ENCODE results near the gene SERGEF. TPM values are rescaled to one million over a fixed set of nuclear protein-coding genes. Genes with fewer than 3 reads are reported as not detected.

The SERGEF gene
- total and polyA plus RNA-seq, 4 donors: 43.1 to 137 (median 72.8) TPM

GRCh38 chr11:17951685-17952388, 61.0 kb downstream of the SERGEF start:
- no peaks in the 10 kb centered on the region for H3K9me3 ChIP-seq (ENCODE audit: control insufficient read depth, low read length)
- ATAC-seq (ENCODE audit: low FRiP score) (no peak), DNase-seq (no peak)
- 93% methylated on average over 3 of the region's 3 CpGs for WGBS, 2 donors
- no peaks in the 10 kb centered on the region for H3K27me3 ChIP-seq (ENCODE audit: control insufficient read depth in 1 of 2, insufficient read depth in 2 of 2, low read length in 1 of 2)
- peaks cover 0 to 4% of the 10 kb centered on the region in 2 donors for H3K4me1 ChIP-seq (ENCODE audit: control insufficient read depth in 1 of 2, insufficient read depth in 2 of 2, low read length in 2 of 2)
- H3K4me3 ChIP-seq (ENCODE audit: low read length in 2 of 2): no peak overlapping the region
- intact Hi-C loops (cut with DNase I): no loop called here
- H3K36me3 ChIP-seq (ENCODE audit: control insufficient read depth in 1 of 2, insufficient read depth in 2 of 2, low read length in 1 of 2): peaks cover 0 to 3% of the 10 kb centered on the region in 2 donors
- no peak overlapping the region for H3K27ac ChIP-seq (ENCODE audit: low read depth in 1 of 2, low read length in 2 of 2)

DNA sequence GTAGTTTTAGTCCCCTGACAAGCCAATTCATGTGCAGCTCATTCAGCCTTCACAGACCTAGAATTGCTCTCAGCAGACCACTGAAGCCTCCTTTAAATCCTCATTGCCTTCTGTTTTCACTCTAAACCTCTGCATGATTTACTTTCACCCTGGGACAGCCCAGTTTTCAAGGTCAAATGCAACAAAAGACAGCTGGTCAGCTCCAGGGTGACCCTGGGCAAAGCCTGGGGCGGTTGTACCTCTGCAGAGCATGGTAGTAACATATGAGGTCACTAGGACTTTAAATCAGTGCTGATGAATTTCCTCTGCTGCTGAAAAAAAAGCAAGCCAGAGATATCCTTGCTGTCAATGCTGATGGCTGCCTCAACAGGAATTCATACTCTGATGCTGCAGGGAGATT, 62.2 kb downstream of the SERGEF start:
- DNase-seq (no peak), ATAC-seq (ENCODE audit: low FRiP score) (no peak)
- intact Hi-C loops (cut with DNase I): no loop called here
- Histone ChIP-seq H3K27me3 (ENCODE audit: control insufficient read depth in 1 of 2, insufficient read depth in 2 of 2, low read length in 1 of 2) (no peaks in the 10 kb centered on the region), H3K36me3 (ENCODE audit: control insufficient read depth in 1 of 2, insufficient read depth in 2 of 2, low read length in 1 of 2) (peaks cover 0 to 3% of the 10 kb centered on the region in 2 donors), H3K4me3 (ENCODE audit: low read length in 2 of 2) (no peak overlapping the region), H3K4me1 (ENCODE audit: control insufficient read depth in 1 of 2, insufficient read depth in 2 of 2, low read length in 2 of 2) (peaks cover 0 to 4% of the 10 kb centered on the region in 2 donors), H3K9me3 (ENCODE audit: control insufficient read depth, low read length) (no peaks in the 10 kb centered on the region), H3K27ac (ENCODE audit: low read depth in 1 of 2, low read length in 2 of 2) (no peak overlapping the region)
- whole genome bisulfite sequencing, 2 donors: 99 to 100% methylated on average over 1 of the region's 1 CpG

DNA sequence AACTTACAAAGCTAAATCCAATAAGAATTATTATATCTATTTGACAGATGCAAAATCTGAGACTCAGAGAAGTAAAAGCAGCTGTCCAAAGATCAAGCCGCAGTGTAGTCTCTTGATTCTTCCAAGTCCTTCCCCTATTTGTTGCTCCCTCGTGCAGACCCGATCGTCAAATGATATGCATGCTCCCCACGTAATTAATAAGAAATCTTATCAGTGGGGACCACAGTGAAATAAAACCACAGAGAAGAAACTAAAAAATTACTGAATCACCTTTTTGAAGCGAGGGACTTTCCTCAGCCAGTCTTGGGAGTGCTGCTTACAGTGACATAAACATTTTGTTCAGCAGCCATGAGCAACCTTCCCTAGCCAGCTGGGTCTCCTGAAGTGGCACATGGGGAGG, 64.6 kb downstream of the SERGEF start:
- Histone ChIP-seq H3K9me3 (ENCODE audit: control insufficient read depth, low read length) (no peaks in the 10 kb centered on the region), H3K36me3 (ENCODE audit: control insufficient read depth in 1 of 2, insufficient read depth in 2 of 2, low read length in 1 of 2) (peaks cover 0 to 3% of the 10 kb centered on the region in 2 donors), H3K27me3 (ENCODE audit: control insufficient read depth in 1 of 2, insufficient read depth in 2 of 2, low read length in 1 of 2) (no peaks in the 10 kb centered on the region), H3K4me1 (ENCODE audit: control insufficient read depth in 1 of 2, insufficient read depth in 2 of 2, low read length in 2 of 2) (no peaks in the 10 kb centered on the region), H3K27ac (ENCODE audit: low read depth in 1 of 2, low read length in 2 of 2) (no peak overlapping the region), H3K4me3 (ENCODE audit: low read length in 2 of 2) (no peak overlapping the region)
- intact Hi-C loops (cut with DNase I): no loop called here
- WGBS, 2 donors: 92 to 95% methylated on average over 6 of the region's 6 CpGs
- no peak for DNase-seq
- no peak for ATAC-seq (ENCODE audit: low FRiP score)

GRCh38 chr11:17939542-17939941, 73.3 kb downstream of the SERGEF start:
- Histone ChIP-seq H3K4me1 (ENCODE audit: control insufficient read depth in 1 of 2, insufficient read depth in 2 of 2, low read length in 2 of 2) (peaks cover 2 to 4% of the 10 kb centered on the region in 2 donors), H3K36me3 (ENCODE audit: control insufficient read depth in 1 of 2, insufficient read depth in 2 of 2, low read length in 1 of 2) (peaks cover 2 to 3% of the 10 kb centered on the region in 2 donors), H3K9me3 (ENCODE audit: control insufficient read depth, low read length) (no peaks in the 10 kb centered on the region), H3K27me3 (ENCODE audit: control insufficient read depth in 1 of 2, insufficient read depth in 2 of 2, low read length in 1 of 2) (no peaks in the 10 kb centered on the region), H3K27ac (ENCODE audit: low read depth in 1 of 2, low read length in 2 of 2) (no peak overlapping the region), H3K4me3 (ENCODE audit: low read length in 2 of 2) (no peak overlapping the region)
- WGBS, 2 donors: 9 to 13% methylated on average over 1 of the region's 1 CpG
- no peak for ATAC-seq (ENCODE audit: low FRiP score)
- no peak for DNase-seq
- intact Hi-C loops (cut with DNase I): no loop called here

DNA sequence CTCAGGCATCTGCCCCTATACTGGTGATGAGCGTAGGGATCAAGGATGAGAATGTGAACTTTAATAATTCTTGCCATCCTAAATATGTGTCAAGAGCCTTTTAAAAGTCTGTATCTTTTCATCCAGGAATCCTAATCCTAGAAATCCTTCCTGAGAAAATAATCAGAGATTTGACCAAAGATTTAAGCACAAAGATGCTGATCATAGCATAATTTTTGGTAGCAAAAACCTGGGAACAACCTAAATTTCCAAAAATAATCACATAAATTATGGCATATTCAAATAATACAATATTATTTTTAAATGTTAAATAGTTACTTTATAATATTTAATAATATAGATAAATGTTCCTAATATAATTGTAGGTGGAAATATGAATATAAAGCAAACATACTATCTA, 76.1 kb downstream of the SERGEF start:
- intact Hi-C loops (cut with DNase I): no loop called here

DNA sequence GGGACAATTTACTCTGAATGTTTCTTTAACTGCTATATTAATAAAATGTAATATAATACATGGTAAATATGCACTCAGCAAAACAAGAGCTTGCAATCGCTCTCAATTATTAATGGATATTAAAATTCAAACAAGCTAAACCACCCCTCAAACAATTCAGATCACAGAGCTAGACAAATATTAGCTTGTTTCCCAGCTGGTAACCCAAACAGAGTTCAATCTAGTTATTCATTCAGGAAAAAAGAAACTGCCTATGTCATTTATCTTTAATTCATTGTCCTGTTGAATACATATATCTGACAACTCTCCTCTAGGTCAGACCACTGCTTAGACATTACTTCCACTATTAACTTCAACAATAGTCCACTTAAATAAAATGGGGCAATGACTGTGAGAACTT, 78.7 kb downstream of the SERGEF start:
- H3K27me3 ChIP-seq (ENCODE audit: control insufficient read depth in 1 of 2, insufficient read depth in 2 of 2, low read length in 1 of 2): no peaks in the 10 kb centered on the region
- no peaks in the 10 kb centered on the region for H3K9me3 ChIP-seq (ENCODE audit: control insufficient read depth, low read length)
- DNase-seq (no peak), ATAC-seq (ENCODE audit: low FRiP score) (no peak)
- WGBS, 2 donors: 94 to 96% methylated on average over 1 of the region's 1 CpG
- H3K4me3 ChIP-seq (ENCODE audit: low read length in 2 of 2): no peak overlapping the region
- intact Hi-C loops (cut with DNase I): no loop called here
- no peaks in the 10 kb centered on the region for H3K4me1 ChIP-seq (ENCODE audit: control insufficient read depth in 1 of 2, insufficient read depth in 2 of 2, low read length in 2 of 2)
- H3K36me3 ChIP-seq (ENCODE audit: control insufficient read depth in 1 of 2, insufficient read depth in 2 of 2, low read length in 1 of 2): peaks cover 2 to 3% of the 10 kb centered on the region in 2 donors
- H3K27ac ChIP-seq (ENCODE audit: low read depth in 1 of 2, low read length in 2 of 2): no peak overlapping the region

More for the DNA sequence above, 76.1 kb downstream of the SERGEF start:
- Histone ChIP-seq H3K27ac (ENCODE audit: low read depth in 1 of 2, low read length in 2 of 2) (no peak overlapping the region), H3K9me3 (ENCODE audit: control insufficient read depth, low read length) (no peaks in the 10 kb centered on the region), H3K36me3 (ENCODE audit: control insufficient read depth in 1 of 2, insufficient read depth in 2 of 2, low read length in 1 of 2) (peaks cover 2 to 3% of the 10 kb centered on the region in 2 donors), H3K4me3 (ENCODE audit: low read length in 2 of 2) (no peak overlapping the region), H3K4me1 (ENCODE audit: control insufficient read depth in 1 of 2, insufficient read depth in 2 of 2, low read length in 2 of 2) (peaks cover 2 to 4% of the 10 kb centered on the region in 2 donors), H3K27me3 (ENCODE audit: control insufficient read depth in 1 of 2, insufficient read depth in 2 of 2, low read length in 1 of 2) (no peaks in the 10 kb centered on the region)
- DNase-seq (no peak), ATAC-seq (ENCODE audit: low FRiP score) (no peak)
- 100% methylated on average over 1 of the region's 1 CpG for WGBS, 2 donors

DNA sequence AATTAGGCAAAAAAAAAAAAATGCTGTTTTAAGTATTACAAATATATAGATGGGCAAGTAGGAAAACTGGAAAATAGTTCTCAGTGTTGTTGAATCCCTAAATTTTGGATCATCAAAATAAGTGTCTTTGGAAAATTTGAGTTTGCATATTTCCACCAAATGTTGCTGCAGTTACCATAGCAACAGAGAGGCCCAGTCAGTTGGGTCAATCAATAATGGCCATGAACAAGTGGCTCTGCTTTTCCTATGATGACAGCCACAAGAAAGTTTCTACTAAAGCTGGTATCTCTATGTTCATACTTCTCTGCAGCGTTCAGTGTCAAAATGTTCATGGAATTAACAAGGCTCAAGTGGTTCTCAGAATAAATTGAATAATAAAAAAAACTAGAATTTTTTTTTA, 79.1 kb downstream of the SERGEF start:
- H3K4me3 ChIP-seq (ENCODE audit: low read length in 2 of 2): no peak overlapping the region
- WGBS, 2 donors: 92 to 96% methylated on average over 1 of the region's 1 CpG
- ATAC-seq (ENCODE audit: low FRiP score): no peak
- peaks cover 2 to 3% of the 10 kb centered on the region in 2 donors for H3K36me3 ChIP-seq (ENCODE audit: control insufficient read depth in 1 of 2, insufficient read depth in 2 of 2, low read length in 1 of 2)
- intact Hi-C loops (cut with DNase I): no loop called here
- no peaks in the 10 kb centered on the region for H3K27me3 ChIP-seq (ENCODE audit: control insufficient read depth in 1 of 2, insufficient read depth in 2 of 2, low read length in 1 of 2)
- H3K27ac ChIP-seq (ENCODE audit: low read depth in 1 of 2, low read length in 2 of 2): no peak overlapping the region
- no peaks in the 10 kb centered on the region for H3K9me3 ChIP-seq (ENCODE audit: control insufficient read depth, low read length)
- DNase-seq: no peak
- no peaks in the 10 kb centered on the region for H3K4me1 ChIP-seq (ENCODE audit: control insufficient read depth in 1 of 2, insufficient read depth in 2 of 2, low read length in 2 of 2)

DNA sequence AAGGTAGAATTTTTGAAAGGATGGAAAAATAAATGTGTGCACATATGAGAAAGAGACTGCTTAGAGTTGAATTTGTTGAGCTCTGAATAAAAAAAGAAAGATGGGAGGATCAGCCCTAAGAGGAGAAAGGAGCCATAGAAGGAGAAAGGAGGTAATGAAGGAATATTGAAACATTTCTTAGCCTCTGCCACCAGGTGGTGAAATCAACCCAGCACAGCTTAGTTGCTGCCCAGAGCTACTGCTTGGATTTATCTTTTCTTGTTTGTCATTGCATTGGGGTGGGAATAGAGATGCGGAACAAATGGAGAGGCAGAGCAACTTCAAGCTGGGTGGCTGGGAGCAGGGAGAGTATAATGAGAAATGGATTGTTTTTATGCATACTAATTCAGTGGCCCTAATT, 80.4 kb downstream of the SERGEF start:
- H3K27ac ChIP-seq (ENCODE audit: low read depth in 1 of 2, low read length in 2 of 2): no peak overlapping the region
- no peaks in the 10 kb centered on the region for H3K4me1 ChIP-seq (ENCODE audit: control insufficient read depth in 1 of 2, insufficient read depth in 2 of 2, low read length in 2 of 2)
- H3K27me3 ChIP-seq (ENCODE audit: control insufficient read depth in 1 of 2, insufficient read depth in 2 of 2, low read length in 1 of 2): no peaks in the 10 kb centered on the region
- DNase-seq (no peak), ATAC-seq (ENCODE audit: low FRiP score) (no peak)
- H3K4me3 ChIP-seq (ENCODE audit: low read length in 2 of 2): no peak overlapping the region
- H3K9me3 ChIP-seq (ENCODE audit: control insufficient read depth, low read length): no peaks in the 10 kb centered on the region
- WGBS, 2 donors: 95 to 98% methylated on average over 1 of the region's 1 CpG
- intact Hi-C loops (cut with DNase I): no loop called here
- H3K36me3 ChIP-seq (ENCODE audit: control insufficient read depth in 1 of 2, insufficient read depth in 2 of 2, low read length in 1 of 2): peaks cover 0 to 2% of the 10 kb centered on the region in 2 donors

DNA sequence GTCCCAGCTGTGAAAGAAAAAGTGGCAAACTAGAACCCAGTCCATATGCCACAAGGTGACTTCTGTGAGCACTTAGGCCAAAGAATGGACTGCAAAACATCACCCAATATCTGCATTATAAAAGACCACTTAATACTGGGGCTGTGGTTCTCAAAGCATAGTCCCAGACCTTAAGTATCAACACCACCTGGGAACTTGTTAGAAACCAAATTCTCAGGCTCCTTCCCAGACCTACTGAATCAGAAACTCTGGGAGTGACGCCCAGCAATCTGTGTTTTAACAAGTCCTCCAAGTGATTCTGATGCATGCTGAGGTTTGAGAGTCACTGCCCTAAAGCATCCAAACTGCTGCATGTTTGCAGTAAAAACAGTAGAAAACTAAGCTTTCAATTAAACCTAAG, 81.3 kb downstream of the SERGEF start:
- intact Hi-C loops (cut with DNase I): no loop called here
- DNase-seq: no peak
- no peaks in the 10 kb centered on the region for H3K27me3 ChIP-seq (ENCODE audit: control insufficient read depth in 1 of 2, insufficient read depth in 2 of 2, low read length in 1 of 2)
- H3K9me3 ChIP-seq (ENCODE audit: control insufficient read depth, low read length): no peaks in the 10 kb centered on the region
- peaks cover 0 to 2% of the 10 kb centered on the region in 2 donors for H3K36me3 ChIP-seq (ENCODE audit: control insufficient read depth in 1 of 2, insufficient read depth in 2 of 2, low read length in 1 of 2)
- H3K4me3 ChIP-seq (ENCODE audit: low read length in 2 of 2): no peak overlapping the region
- ATAC-seq (ENCODE audit: low FRiP score): no peak
- no peak overlapping the region for H3K27ac ChIP-seq (ENCODE audit: low read depth in 1 of 2, low read length in 2 of 2)
- H3K4me1 ChIP-seq (ENCODE audit: control insufficient read depth in 1 of 2, insufficient read depth in 2 of 2, low read length in 2 of 2): no peaks in the 10 kb centered on the region
- 68 to 94% methylated on average over 1 of the region's 1 CpG for WGBS, 2 donors
